Fibroblast of the aortic adventitia (primary cell): ENCODE measurements around the gene OGT. TPM values are rescaled to one million over a fixed set of nuclear protein-coding genes. Genes with fewer than 3 reads are reported as not detected.
"Not testable (repeated sequence)": the region's sequence is repeated elsewhere in the genome, so short reads cannot be mapped to it uniquely, and the experiment has no call there.

Experiments used
- DNase-seq: peaks from one replicate; pipeline ENCODE4 v3.0.0-alpha.2; 2010; ENCODE audit warnings: low read depth
- H3K4me3 ChIP-seq: 2 replicates; pipeline ENCODE4 v1.5.1; 2011; ENCODE audit warnings: low read depth, mild to moderate bottlenecking, control low read depth, low read length, moderate library complexity
- CTCF ChIP-seq: IDR thresholded peaks from 2 replicates; pipeline ENCODE4 v1.5.1; 2011; ENCODE audit warnings: mild to moderate bottlenecking, low read length, control low read depth, inconsistent platforms; ENCODE audit not compliant: insufficient read depth
- total RNA-seq: library from RNA; depleted of rRNA; stranded (reverse); fragments of >200 nt; gene quantifications from 2 replicates; pipeline ENCODE4 v1.2.3, GENCODE V29; 2012; ENCODE audit warnings: low replicate concordance

OGT gene
- total RNA-seq, 1 donor, result 174 TPM

DNA sequence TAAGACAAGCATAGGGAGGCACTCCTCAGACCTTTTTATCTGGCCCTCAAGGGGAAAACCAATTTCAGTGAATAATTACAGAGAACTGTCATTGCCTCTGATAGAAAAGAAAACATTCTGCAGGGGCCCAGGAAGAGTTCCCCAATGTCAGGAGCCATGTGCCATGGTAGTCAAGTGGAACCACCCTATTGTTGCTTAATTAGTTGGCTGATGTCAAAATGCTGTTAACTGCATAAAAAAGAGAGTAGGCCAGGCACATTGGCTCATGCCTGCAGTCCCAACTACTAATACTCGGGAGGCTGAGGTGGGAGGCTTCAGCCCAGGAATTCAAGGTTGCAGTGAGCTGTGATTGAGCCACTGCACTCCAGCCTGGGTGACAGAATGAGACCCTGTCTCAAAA is 28.6 kb upstream of the OGT start:
- no peak for DNase-seq
- no peak for TF ChIP-seq CTCF
- no peak overlapping the region for H3K4me3 ChIP-seq

DNA sequence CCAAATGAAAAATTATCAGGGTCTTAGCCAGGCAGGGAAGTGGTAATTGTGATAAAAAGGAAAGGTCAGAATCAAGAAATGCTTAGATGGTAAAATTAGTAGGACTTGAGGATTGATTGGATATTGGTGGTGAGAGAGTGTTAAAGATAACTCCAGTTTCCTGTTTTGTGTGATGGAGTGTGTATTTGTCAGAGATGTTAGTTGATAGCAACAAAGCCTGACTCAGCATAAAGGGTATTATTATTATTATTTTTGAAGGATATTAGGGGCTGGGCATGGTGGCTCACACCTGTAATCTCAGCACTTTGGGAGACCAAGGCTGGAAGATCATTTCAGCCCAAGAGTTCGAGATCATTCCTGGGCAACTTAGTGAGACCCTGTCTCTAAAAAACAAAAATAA is 23.6 kb upstream of the OGT start:
- TF ChIP-seq CTCF, result no peak
- no peak for DNase-seq
- no peak overlapping the region for H3K4me3 ChIP-seq

- no peak for TF ChIP-seq CTCF
- H3K4me3 ChIP-seq, result no peak overlapping the region
- DNase-seq, result no peak
Measured at GRCh38 chrX:71510161-71510560, 22.7 kb upstream of the OGT start.

DNA sequence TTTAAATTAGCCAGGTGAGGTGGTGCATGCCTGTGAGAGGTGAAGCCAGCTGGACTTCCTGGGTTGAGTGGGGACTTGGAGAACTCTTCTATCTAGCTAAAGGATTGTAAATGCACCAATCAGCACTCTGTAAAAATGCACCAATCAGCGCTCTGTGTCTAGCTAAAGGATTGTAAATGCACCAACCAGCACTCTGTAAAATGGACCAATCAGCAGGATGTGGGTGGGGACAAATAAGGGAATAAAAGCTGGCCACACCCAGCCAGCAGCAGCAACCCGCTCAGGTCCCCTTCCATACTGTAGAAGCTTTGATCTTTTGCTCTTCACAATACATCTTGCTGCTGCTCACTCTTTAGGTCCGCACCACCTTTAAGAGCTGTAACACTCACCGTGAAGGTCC is 19.2 kb upstream of the OGT start:
- DNase-seq, result not testable (repeated sequence)

DNA sequence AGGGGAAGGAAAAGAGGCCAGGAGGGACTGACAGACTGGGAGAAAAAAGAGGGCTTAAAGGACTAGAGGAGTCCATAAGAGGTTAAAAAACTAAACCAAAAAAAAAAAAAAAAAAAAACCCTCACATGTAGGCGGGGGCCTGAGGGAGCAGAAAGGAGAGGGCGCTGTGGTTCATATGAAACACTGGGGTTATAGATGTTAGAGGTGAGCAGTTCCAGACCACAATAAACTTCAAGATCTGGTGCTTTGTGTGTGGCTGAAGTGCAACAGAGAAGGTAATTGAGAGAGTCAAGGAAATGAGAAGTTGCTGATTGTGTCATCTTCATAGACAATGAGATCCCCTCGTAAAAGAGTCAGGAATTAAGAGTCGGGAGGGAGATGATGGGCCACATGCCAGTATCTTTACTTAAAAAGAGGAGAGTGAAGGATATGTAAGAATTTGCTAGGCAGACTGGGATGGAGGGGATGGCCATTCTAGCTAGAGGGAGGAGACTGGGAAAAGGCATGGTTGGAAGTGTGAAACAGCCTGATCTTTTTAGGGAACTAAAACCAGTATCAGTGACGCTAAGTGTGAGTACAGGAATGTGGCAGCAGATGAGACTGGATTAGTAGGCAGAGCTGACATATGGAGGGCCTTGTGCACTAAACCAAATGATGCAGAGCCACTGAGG is 18.4 kb upstream of the OGT start:
- no peak overlapping the region for H3K4me3 ChIP-seq
- no peak for TF ChIP-seq CTCF
- no peak for DNase-seq

More for the DNA sequence above, 19.2 kb upstream of the OGT start:
- H3K4me3 ChIP-seq, result not testable (repeated sequence)

GRCh38 chrX:71515038-71515396 is 17.9 kb upstream of the OGT start:
- peak; percentile 44 for DNase-seq
- H3K4me3 ChIP-seq, result no peak overlapping the region
- no peak for TF ChIP-seq CTCF

DNA sequence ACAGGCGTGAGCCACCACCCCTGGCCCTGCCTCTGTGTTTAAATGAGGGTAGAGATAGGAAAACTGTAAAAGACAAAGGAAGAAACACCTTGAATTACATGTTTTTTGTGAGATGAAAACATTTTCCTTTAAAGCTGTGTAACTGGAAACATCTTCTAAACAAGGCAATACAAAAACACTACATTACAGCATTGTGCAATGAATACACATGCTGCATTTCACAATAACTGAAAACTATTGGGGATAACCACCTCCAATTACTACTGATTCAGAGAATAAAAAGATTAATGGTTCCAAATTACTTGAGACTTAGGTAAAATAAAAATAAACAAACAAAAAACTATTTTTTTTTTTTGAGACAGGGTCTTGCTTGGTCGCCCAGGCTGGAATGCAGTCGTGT is 7.6 kb upstream of the OGT start:
- TF ChIP-seq CTCF, result no peak

More for the DNA sequence above, 7.6 kb upstream of the OGT start:
- no peak overlapping the region for H3K4me3 ChIP-seq
- no peak for DNase-seq
